Choroid plexus epithelial cell (primary cell): ENCODE measurements around the gene SIRT6.
"Not testable (repeated sequence)": the region's sequence is repeated elsewhere in the genome, so short reads cannot be mapped to it uniquely, and the experiment has no call there.

Experiments used
- DNase-seq: peaks from one replicate; pipeline ENCODE4 v3.0.0-alpha.2; 2010; ENCODE audit warnings: low read depth
- H3K4me3 ChIP-seq: 2 replicates; pipeline ENCODE4 v1.5.1; 2011; ENCODE audit warnings: low read depth, mild to moderate bottlenecking, control low read depth, low read length, moderate library complexity
- TF ChIP-seq, protein P1 (sequence below): conservative IDR thresholded peaks from 2 replicates; pipeline ENCODE4 v1.5.1; 2011; ENCODE audit warnings: low read depth, mild to moderate bottlenecking, control low read depth, inconsistent platforms, low read length, moderate library complexity

Gene SIRT6

DNA sequence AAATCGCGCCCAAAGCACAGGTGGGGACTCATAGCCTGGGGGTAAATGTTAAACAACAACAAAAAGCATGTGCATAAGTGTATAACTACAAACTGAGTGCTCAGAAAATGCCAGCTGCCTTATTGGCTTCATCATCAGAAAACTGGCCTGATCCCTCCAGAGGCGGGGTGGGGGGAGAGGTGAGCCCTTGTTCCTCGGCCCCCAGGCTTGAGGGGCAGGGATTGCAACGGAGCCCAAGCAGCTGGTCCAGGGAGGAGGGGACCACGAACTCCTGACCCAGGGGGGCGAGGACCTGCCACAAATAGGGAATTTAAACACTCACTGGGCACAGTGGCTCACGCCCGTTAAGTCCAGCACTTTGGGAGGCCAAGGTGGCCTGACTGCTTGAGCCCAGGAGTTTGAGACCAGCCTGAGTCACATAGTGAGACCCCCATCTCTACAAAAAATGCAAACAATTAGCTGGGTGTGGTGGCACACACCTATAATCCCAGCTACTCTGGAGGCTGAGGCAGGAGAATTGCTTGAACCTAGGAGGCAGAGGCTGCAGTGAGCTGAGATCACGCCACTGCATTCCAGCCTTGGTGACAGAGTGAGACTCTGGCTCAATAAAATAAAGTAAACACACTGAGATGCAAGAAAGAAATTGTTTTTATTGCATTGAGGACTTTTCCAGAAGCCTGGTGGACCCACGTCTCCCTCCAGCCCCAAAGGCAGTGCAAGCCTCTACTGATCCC, 8.7 kb downstream of the SIRT6 start:
- no peak for DNase-seq
- no peak overlapping the region for H3K4me3 ChIP-seq
- TF ChIP-seq, protein P1, sequence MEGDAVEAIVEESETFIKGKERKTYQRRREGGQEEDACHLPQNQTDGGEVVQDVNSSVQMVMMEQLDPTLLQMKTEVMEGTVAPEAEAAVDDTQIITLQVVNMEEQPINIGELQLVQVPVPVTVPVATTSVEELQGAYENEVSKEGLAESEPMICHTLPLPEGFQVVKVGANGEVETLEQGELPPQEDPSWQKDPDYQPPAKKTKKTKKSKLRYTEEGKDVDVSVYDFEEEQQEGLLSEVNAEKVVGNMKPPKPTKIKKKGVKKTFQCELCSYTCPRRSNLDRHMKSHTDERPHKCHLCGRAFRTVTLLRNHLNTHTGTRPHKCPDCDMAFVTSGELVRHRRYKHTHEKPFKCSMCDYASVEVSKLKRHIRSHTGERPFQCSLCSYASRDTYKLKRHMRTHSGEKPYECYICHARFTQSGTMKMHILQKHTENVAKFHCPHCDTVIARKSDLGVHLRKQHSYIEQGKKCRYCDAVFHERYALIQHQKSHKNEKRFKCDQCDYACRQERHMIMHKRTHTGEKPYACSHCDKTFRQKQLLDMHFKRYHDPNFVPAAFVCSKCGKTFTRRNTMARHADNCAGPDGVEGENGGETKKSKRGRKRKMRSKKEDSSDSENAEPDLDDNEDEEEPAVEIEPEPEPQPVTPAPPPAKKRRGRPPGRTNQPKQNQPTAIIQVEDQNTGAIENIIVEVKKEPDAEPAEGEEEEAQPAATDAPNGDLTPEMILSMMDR: no peak

DNA sequence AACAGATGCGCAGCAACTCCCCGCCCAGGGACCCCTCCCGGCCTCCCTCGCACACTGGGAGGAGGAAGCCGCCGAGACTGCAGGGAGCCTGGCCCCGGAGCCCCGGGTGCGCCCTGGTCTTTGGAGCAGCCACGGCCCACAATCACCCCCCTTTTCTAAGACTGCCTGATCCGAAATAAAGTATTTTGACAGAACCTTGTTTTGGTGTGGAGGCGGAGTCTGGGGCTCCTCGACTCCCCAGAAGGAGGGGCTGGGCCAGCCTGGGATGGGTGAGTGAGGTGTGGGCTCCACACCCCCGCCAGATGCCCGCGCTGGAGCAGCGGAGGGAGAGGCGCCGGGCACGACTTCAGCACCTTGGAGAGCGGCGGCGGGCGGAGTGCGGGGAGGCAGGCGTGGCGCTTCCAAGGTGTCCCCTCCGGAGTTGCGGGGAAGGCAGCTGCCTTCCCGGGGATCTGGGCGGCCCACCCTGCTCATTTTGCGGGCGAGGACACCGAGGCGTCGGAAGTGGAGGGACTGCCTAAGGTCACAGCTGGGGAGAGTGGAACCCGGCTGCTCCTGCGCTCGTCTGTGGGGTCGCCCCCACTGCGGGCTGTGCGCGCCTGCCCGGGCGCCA, 9.4 kb downstream of the SIRT6 start:
- DNase-seq: peak; percentile 43
- H3K4me3 ChIP-seq: no peak overlapping the region
- TF ChIP-seq, protein P1: no peak

DNA sequence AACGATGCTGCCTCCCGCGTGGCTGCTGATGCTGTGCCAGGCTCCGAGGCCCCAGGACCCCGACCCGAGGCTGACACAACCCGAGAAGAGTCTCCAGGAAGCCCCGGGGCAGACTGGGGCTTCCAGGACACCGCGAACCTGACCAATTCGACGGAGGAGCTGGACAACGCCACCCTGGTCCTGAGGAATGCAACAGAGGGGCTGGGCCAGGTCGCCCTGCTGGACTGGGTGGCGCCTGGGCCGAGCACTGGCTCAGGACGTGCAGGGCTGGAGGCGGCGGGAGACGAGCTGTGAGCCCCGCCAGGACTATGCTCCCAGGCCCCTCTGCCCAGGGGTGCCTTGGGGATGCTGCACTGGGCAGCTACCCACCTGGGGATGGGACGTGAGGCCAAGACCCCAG, 10.7 kb downstream of the SIRT6 start:
- no peak overlapping the region for H3K4me3 ChIP-seq
- no peak for DNase-seq
- TF ChIP-seq, protein P1: no peak

DNA sequence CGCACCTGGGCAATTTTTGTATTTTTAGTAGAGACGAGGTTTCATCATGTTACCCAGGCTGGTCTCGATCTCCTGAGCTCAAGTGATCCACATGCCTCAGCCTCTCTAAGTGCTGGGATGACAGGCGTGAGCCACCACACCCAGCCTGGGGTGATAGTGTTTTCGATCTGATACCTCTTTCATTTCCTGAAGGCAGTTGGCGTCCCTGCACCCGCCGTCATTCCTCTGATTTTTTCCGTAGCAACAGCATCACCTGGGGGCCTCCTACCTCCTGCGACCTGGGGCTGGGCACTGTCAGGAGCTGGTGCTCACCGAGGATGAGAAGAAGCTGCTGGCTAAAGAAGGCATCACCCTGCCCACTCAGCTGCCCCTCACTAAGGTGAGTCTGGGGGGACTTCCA, 18.1 kb downstream of the SIRT6 start:
- no peak for DNase-seq
- TF ChIP-seq, protein P1: no peak
- no peak overlapping the region for H3K4me3 ChIP-seq

DNA sequence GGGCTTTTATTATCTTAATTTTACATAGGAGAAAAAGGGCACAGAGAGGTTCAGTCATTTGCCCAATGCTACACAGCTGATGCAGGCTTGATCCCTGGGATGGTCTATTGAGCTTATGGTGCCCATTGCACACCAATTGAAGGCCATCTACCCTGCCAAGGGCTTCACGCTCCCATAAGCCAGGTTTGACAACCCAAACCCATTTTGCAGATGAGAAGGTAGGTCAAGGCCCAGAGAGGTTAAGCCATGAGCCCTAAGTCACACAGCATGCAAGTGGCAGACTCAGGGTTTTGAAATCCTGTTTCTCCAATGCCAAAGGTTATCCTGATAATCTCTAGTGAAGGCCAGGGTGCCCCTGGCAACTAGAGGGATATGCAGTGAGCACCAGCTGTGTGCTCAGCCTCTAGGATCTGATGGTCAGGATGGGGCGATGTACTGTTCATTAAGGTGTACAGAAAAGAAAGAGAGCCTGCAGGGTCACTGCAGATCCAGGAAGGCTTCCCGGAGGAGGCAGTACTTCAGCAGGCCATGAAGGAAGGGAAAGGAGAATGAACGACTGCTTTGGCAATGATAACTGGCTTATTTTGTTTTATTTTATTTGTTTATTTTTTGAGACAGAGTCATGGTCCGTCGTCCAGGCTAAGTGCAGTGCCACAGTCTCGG, 20.8 kb downstream of the SIRT6 start:
- TF ChIP-seq, protein P1: no peak
- DNase-seq: no peak
- H3K4me3 ChIP-seq: no peak overlapping the region

DNA sequence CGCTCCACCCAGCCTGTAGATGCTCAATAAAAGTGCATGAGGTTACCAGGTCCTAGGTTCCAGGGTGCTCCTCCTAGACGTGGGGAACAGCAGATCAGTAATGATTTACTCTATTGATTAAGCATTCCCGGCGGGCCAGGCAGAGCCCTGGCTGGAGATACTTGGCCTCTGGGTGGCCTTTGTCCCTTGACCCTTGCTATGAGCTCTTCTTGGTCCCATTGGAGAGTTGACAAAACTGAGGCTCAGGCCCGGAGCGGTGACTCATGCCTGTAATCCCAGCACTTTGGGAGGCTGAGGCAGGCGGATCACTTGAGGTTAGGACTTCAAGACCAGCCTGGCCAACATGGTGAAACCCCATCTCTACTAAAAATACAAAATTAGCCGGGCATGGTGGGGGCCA, 24.4 kb downstream of the SIRT6 start:
- DNase-seq: not testable (repeated sequence)

DNA sequence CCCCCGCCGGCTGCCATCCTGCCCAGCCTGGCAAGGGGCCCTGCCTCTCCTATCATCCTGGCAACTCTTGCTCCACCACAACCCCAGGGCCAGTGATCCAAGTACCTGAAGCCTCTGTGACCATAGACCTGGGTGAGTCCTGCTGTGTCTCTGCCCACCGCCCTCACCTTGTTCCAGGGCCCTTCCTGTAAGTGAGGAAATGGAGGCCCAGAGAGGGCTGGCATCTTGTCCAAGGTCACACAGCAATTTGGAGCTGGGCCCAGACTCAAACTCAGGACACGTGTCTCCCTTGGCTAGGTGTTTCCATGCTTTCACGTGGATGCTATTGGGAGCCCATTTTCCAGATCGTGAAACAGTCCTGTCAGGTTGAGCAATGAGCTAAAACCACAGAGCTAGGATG, 25.2 kb downstream of the SIRT6 start:
- TF ChIP-seq, protein P1: no peak
- H3K4me3 ChIP-seq: no peak overlapping the region
- DNase-seq: no peak

More for the DNA sequence above, 24.4 kb downstream of the SIRT6 start:
- not testable (repeated sequence) for H3K4me3 ChIP-seq
